Measurements from ENCODE around the gene PIK3C2B.

The PIK3C2B gene

DNA sequence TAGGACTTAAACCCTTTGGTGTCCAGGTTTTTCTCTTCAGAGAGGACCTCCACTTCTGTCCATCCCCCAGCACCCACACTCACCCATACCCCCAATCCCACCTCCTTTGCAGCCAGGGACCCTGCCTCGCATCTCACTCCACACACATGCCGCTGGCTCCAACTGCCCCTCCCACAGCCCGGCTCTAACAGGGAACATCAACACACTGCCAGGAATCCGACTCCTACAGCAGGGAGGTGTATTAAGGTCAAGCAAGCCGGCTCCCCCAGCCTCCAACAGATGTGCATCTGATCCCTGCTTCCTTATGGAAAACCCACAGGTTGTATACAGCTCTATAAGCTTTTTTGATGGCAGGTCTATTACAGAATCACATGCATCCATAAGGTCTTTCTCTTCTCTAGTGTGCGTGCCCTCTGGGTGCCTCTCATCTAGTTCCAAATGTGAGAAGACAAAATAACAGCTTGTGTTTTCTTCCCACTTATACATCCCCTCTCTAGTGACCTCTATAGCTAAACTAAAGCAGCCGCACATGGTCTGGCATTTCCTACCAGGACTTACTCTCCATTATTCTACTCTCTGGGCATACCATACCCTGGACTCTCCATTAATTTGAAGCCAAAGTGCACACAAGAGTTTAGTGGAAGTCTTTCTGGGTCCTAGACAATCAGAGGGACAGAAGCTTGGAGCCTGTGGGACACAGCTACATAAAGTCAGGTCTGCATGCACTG, 16.3 kb downstream of the PIK3C2B start:
- DNase-seq (ENCODE audit: low read depth) = no peak

DNA sequence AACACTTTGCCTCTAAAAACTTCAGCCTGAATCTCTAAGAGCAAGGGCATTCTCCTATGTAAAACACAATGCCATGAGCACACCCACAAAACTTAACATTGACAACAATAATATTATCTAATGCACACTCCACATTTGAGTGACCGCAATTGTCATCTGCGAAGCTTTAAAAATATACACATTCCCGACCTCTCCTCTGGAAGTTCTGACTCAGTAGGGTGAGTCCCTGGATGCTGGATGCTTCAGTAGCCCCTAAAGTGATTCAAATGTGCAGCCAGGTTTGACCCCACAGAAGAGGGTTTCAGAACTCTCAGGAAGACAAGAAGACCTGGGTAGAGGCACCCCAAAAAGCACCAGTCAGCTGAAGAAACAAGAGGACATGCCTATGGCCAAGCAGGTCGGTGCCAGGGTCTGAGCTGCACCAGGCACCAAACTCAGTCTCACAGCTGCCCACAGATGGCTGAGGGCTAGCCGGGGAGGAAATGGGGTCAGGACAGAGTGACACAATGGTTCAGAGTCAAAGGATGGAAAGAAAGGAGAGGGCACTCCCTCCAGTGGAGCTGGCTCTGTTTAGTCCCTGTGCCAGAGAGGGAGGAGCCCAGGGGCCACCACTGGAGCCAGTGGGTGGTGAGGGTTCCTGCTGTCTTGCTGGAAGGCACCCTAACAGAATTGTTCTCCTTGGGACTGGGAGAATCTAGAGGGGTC, 17.4 kb downstream of the PIK3C2B start:
- no peak for DNase-seq (ENCODE audit: low read depth)

GRCh38 chr1:204476563-204476962, 18.0 kb downstream of the PIK3C2B start:
- DNase-seq (ENCODE audit: low read depth) = no peak

GRCh38 chr1:204475656-204476432, 18.8 kb downstream of the PIK3C2B start:
- no peak for DNase-seq (ENCODE audit: low read depth)

DNA sequence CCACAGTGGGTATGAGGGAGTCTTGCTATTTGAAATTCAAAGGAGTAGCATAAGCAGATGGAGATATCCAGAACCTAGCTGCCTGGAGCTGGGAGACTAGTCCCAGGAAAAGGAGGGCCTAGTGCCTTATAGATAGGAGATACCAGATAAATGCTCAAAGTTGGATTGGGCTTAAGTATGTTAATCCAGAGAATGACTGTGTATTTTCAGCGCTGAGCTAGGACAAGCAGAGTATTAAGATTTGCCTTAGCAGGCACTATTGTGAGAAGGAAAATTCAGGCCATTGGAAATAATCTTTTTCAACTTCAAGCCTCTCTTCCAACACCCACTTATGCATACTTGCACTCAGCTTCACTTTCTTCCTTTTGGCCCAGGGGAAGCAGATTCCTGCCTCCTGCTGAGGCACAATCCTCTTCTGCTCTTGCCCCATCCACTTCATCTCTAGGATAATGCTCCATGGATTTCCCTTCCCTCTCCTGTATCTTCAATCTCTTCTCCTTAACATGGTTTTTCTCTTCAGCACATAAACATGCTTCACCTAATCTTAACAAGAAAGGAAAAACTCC, 21.1 kb downstream of the PIK3C2B start:
- DNase-seq (ENCODE audit: low read depth) = no peak

DNA sequence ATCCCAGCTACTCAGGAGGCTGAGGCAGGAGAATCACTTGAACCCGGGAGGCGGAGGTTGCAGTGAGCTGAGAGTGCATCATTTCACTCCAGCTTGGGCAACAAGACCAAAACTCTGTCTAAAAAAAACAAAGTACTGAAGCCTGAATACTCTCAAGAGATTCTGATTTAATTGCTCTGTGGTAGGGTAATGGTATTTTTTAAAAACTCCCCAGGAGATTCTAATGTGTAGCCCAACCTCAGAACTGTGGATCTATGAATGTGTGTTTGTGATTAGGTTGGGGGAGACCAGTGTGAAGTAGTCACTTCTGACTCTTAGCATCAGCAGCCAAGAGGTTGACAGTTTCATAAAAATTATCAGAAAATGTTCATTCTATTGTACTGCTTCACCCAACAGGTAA, 21.9 kb downstream of the PIK3C2B start:
- no peak for DNase-seq (ENCODE audit: low read depth)

DNA sequence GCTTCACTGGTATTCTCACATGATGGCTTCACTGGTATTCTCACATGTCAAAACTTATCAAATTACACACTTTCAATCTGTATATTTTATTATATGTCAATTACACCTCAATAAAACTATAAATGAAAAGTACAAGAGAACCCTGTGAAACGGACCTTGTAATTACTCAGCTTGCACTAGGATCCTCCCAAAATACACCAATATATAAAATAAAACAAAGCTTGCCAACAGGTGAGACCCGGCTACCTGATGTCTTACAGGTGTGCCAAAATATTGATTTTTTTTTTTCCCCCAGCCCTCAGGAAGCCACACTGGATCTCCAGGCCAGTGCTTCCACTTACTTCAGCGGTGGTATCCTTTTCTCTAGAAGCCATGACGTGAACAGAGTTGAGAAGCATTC, 22.9 kb downstream of the PIK3C2B start:
- no peak for DNase-seq (ENCODE audit: low read depth)

DNA sequence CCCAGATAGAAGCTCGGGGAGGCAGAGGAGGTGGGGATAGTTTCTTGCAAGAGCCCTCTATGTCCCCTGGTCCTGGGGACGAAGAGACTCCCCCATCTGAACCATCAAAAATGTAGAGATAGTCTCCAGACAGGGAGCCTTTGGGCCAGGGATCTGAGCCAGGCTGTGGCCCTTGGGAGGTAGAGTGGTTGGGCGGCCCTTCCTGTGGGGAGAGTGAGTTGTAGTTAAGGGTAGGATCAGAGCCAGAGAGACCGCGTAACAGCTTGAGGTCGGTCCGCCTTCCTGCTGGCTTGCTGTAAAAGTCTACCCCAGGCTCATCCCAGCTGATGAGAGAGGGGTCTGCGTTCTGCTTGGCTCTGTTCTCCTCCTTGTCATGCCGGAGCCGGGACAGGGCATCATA, 25.3 kb downstream of the PIK3C2B start:
- no peak for DNase-seq (ENCODE audit: low read depth)

GRCh38 chr1:204468766-204469302, 25.8 kb downstream of the PIK3C2B start:
- DNase-seq (ENCODE audit: low read depth) = no peak

- no peak for DNase-seq (ENCODE audit: low read depth)
Observed at GRCh38 chr1:204468206-204468605, 26.4 kb downstream of the PIK3C2B start.

- no peak for DNase-seq (ENCODE audit: low read depth)
Observed at GRCh38 chr1:204466416-204467405, 27.9 kb downstream of the PIK3C2B start.

- no peak for DNase-seq (ENCODE audit: low read depth)
Observed at GRCh38 chr1:204465546-204466415, 28.8 kb downstream of the PIK3C2B start.

DNA sequence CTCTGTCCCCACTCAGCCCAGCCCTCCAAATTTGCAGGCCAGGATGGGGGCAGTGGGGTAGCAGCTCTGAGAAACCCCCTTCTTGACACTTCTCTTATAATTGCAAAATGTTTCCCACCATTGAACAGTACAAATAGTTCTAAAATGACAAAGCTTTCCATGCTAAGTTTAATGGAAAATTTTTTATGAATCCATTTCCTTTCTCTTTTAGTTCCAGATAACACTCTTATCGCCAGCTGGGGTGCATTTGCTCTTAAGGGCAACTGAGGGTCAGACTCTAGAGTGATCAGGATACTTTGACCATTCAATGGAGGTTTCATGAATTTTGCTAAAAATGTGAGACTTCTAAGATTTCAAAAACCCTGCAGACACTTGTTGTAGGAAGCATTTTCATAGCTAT, 29.9 kb downstream of the PIK3C2B start:
- DNase-seq (ENCODE audit: low read depth) = no peak

GRCh38 chr1:204464187-204464631, 30.4 kb downstream of the PIK3C2B start:
- DNase-seq (ENCODE audit: low read depth) = no peak

DNA sequence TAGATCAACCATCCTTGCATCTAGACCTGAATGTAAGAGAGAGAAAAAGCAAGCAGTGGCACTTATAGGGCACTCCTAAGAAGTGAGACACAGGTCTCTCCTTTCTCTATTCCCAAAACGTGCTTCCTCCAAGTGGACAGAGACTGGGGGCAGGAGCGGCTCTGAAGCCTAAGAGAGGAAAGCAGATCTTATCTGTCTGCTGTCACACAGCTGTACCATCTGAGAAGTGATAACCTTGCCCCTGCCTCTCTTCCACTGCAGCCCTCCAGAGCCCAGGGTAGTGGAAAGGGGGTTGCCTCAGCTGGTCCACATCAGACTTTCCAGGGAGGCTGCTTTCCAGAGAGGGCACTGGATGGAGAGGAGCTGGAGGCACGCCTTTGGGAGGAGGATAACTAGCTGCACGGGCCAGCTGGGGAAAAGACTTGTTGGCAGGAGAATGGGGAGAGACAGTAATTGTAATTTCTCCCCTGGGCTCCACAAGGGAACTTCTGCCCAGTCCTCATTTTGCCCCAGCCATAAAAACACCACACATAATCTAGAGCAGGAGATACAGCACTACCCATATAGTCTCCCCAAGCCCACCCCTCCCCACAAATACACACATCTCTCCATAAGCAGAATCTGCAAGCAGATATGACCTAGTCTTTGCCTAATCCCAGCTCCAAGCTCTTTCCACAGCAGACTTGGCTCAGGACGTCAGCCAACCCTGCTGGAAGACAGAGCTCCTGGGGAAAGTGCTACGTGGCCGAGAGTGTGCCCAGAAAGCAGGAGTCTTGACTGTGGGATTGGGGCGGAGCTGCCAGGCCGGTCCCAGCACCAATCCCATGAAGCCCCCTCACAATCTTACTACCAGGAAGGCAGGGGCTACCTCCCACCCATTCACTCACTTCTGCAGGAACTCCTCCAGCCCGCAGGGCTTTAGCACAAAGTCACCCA, 31.2 kb downstream of the PIK3C2B start:
- DNase-seq (ENCODE audit: low read depth) = no peak

- DNase-seq (ENCODE audit: low read depth) = no peak
Observed at GRCh38 chr1:204462229-204462561, 32.4 kb downstream of the PIK3C2B start.

- peak; percentile 20 for DNase-seq (ENCODE audit: low read depth)
Observed at GRCh38 chr1:204461331-204462228, 33.0 kb downstream of the PIK3C2B start.

DNA sequence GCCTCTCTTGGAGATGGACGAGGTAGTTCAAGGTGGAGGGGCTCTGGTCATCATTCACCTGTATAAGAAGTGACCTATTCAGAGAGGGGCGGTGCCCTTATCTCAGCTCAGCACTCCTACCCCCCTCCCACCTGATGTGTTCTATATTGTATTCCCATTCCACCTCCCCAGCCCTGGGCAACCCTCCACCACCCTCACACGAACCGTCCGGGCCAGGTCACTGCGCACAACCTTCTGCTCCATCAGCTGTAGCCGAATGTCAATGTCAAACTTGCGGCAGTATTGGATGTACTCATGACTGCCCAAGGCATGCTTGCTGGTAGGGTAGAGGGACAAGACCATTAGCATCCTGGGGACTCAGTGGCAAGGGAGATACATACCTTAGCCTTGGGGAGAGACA, 34.3 kb downstream of the PIK3C2B start:
- DNase-seq (ENCODE audit: low read depth) = no peak
